Spleen (tissue), 7 donors: ENCODE measurements around the gene CACNB1.

Experiments
- CTCF ChIP-seq, 11 experiments: fragments of 200-600 bp in 7 of 11; fragments of 450-650 bp in 4 of 11; sonication (generic) in 4 of 11; IDR thresholded peaks in 8 of 11; conservative IDR thresholded peaks in 3 of 11; 1 replicate in 7 of 11; 2 replicates in 4 of 11; pipeline versions ENCODE4 v1.4.0 to v1.8.0; 2016 to 2021; ENCODE audit warnings: antibody characterized with exemption in 11 of 11, inconsistent platforms in 4 of 11, mild to moderate bottlenecking in 1 of 11
- POLR2A ChIP-seq, 3 donors: fragments of 450-650 bp; IDR thresholded peaks; one replicate each; pipeline ENCODE4 v1.5.1; 2017; ENCODE audit warnings: antibody characterized with exemption in 3 of 3, mild to moderate bottlenecking in 1 of 3
- POLR2AphosphoS5 ChIP-seq, 3 donors: sonication (generic); formaldehyde crosslinking; IDR thresholded peaks; one replicate each; pipeline ENCODE4 v1.5.1; 2017; ENCODE audit warnings: antibody characterized with exemption in 3 of 3
- donor health status: DM: no; HTN: no; CAD: no; lungs with moderate emphysema.
- donor health status: DM: no; HTN: no; CAD: no.
- donor health status: DM: no; HTN: no; CAD: no.

GRCh38 chr17:39141294-39141693 is 56.2 kb downstream of the CACNB1 start:
- TF ChIP-seq CTCF (IDR thresholded peaks at IDR 0.05 in 8 of 11, conservative IDR thresholded peaks at IDR 0.05 in 3 of 11) (no peak), POLR2A (IDR thresholded peaks at IDR 0.05) (no peak), POLR2AphosphoS5 (IDR thresholded peaks at IDR 0.05) (no peak)
